ENCODE results near the gene GABRB3.

- no peak for TF ChIP-seq CTCF (IDR thresholded peaks at IDR 0.05)
- no peak for TF ChIP-seq EZH2 (IDR thresholded peaks at IDR 0.05; ENCODE audit: borderline replicate concordance, insufficient read depth, low read depth, low read length, poor library complexity, severe bottlenecking)
These were observed 152.1 kb downstream of the GABRB3 start for GRCh38 chr15:26620528-26621458.

Data from B cell (primary cell).